IPS-NIHi11 (cell line): ENCODE measurements around the gene NPEPPS.
A peak's percentile ranks its signal among the peaks of the same experiment; 100 is the strongest.

ENCODE experiments used
- DNase-seq: peaks from one replicate; pipeline ENCODE4 v3.0.0; 2012; ENCODE audit warnings: mixed read lengths, low spot score

NPEPPS gene

GRCh38 chr17:47663912-47664623 lies 133.2 kb downstream of the NPEPPS start:
- DNase-seq = peak; percentile 69

- no peak for DNase-seq
Observed at GRCh38 chr17:47664624-47664941, 133.7 kb downstream of the NPEPPS start.

DNA sequence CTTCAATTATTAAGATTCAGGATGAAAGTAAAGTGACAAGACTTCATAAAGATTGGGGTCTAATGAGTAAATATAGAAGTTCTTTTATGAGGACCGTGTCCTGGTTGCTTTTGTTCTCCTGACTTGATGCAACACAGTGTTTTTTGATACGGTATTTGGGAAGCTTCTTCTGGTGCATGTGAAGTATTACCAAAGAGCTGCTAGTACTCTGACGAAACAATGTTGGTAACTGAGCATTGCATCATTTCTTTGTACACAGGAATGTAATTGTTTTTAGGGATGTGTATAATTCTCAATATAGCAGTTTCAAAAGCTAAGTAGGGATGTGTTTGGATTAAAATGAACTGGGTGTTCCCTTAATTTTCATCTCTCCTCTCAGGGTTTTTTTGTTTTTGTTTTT lies 134.7 kb downstream of the NPEPPS start:
- no peak for DNase-seq

- DNase-seq = no peak
Observed at GRCh38 chr17:47669081-47669480, 138.2 kb downstream of the NPEPPS start.

DNA sequence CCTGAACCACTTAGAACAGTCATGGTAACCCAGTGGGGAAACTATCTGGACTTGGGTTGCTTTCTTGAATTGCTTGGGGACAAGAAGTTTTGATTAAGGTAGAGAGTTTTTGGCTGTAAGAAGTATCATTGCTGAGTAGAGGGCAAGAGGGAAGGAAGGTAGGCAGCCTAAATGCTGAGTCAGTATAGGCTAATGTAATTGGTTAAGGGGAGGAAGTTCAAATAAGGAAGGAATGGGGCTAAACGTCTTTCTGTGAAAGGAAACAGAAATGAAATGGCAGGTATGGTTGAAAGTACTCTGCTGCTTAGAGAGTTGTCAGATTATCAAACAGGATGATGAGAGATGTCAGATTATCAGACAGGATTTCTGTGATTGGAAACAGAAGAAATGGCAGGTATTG lies 139.2 kb downstream of the NPEPPS start:
- no peak for DNase-seq
